ENCODE data around the gene RALGAPA2. TPM values are rescaled to one million over a fixed set of nuclear protein-coding genes. Genes with fewer than 3 reads are reported as not detected.

Gene RALGAPA2
- total RNA-seq, 1 experiment from 2014 or later, result 10.8 TPM

DNA sequence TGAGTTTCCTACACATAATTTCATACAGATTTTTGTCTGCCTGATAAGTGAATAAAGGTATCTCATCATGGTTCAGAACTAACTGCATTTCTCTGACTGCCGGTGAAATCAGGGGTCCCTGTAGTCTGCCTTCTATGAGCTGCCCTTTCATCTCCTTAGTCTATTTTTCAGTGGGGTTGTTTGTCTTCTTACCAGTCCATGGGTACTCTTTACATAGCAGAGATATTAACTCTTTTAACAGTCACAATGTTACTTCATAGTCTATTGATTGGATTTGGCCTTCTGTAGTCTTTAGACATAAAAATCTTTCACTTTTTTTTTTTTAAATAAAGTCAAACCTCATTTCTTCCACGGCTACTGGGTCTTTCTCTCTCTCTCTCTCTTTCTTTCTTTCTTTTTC lies 79.8 kb downstream of the RALGAPA2 start:
- no peaks in the 10 kb centered on the region for H4K20me1 ChIP-seq (ENCODE audit: insufficient read depth)
- ChIA-PET RAD21 (ENCODE audit: low non-redundant PET in 1 of 2, low total read pairs in 2 of 2, uncharacterized antibody in 2 of 2, unreplicated experiment in 2 of 2) (no interaction called here), CTCF (no interaction called here), POLR2A (no interaction called here)
- no peak overlapping the region for H3K9ac ChIP-seq (ENCODE audit: low read length)
- no peak overlapping the region for H2AFZ ChIP-seq (ENCODE audit: low read depth, low read length, poor library complexity, severe bottlenecking)
- no peak overlapping the region for H3K4me2 ChIP-seq (ENCODE audit: low read length)
- no peaks in the 10 kb centered on the region for H3K36me3 ChIP-seq (ENCODE audit: control insufficient read depth in 1 of 2, insufficient read depth in 2 of 2, low read length in 2 of 2)
- no TSS peak for BruUV-seq (replicated peaks)
- no peaks in the 10 kb centered on the region for H3K9me2 ChIP-seq (ENCODE audit: insufficient read depth)
- no peak for TF ChIP-seq SP1 (IDR thresholded peaks at IDR 0.05; ENCODE audit: low read depth)
- no peak for TF ChIP-seq ELF1 (IDR thresholded peaks at IDR 0.05; ENCODE audit: borderline replicate concordance, low read depth)
- TF ChIP-seq RAD21 (IDR thresholded peaks at IDR 0.05; ENCODE audit: low read depth), result no peak
- TF ChIP-seq CEBPB (IDR thresholded peaks at IDR 0.05; ENCODE audit: low read depth), result no peak
- no peak for TF ChIP-seq TCF7L2 (IDR thresholded peaks at IDR 0.05; ENCODE audit: borderline replicate concordance, extremely low read depth, insufficient read depth, insufficient read length)
- TF ChIP-seq FOSL1 (IDR thresholded peaks at IDR 0.05; ENCODE audit: low read depth), result no peak
- TF ChIP-seq EZH2 (IDR thresholded peaks at IDR 0.05), result no peak
- TF ChIP-seq CBX3 (IDR thresholded peaks at IDR 0.05; ENCODE audit: low read depth), result no peak
- no peak for TF ChIP-seq EZH2phosphoT487 (IDR thresholded peaks at IDR 0.05; ENCODE audit: borderline replicate concordance)
- TF ChIP-seq, protein P1, sequence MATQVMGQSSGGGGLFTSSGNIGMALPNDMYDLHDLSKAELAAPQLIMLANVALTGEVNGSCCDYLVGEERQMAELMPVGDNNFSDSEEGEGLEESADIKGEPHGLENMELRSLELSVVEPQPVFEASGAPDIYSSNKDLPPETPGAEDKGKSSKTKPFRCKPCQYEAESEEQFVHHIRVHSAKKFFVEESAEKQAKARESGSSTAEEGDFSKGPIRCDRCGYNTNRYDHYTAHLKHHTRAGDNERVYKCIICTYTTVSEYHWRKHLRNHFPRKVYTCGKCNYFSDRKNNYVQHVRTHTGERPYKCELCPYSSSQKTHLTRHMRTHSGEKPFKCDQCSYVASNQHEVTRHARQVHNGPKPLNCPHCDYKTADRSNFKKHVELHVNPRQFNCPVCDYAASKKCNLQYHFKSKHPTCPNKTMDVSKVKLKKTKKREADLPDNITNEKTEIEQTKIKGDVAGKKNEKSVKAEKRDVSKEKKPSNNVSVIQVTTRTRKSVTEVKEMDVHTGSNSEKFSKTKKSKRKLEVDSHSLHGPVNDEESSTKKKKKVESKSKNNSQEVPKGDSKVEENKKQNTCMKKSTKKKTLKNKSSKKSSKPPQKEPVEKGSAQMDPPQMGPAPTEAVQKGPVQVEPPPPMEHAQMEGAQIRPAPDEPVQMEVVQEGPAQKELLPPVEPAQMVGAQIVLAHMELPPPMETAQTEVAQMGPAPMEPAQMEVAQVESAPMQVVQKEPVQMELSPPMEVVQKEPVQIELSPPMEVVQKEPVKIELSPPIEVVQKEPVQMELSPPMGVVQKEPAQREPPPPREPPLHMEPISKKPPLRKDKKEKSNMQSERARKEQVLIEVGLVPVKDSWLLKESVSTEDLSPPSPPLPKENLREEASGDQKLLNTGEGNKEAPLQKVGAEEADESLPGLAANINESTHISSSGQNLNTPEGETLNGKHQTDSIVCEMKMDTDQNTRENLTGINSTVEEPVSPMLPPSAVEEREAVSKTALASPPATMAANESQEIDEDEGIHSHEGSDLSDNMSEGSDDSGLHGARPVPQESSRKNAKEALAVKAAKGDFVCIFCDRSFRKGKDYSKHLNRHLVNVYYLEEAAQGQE (IDR thresholded peaks at IDR 0.05; ENCODE audit: low read depth), result no peak
- no peak for TF ChIP-seq POLR2A (IDR thresholded peaks at IDR 0.05; ENCODE audit: borderline replicate concordance, extremely low read depth, insufficient read depth, insufficient read length)
- TF ChIP-seq EGR1 (IDR thresholded peaks at IDR 0.05; ENCODE audit: low read depth), result no peak
- TF ChIP-seq JUND (IDR thresholded peaks at IDR 0.05), result no peak
- TF ChIP-seq SIN3A (IDR thresholded peaks at IDR 0.05; ENCODE audit: low read depth), result no peak
- TF ChIP-seq, protein P2, sequence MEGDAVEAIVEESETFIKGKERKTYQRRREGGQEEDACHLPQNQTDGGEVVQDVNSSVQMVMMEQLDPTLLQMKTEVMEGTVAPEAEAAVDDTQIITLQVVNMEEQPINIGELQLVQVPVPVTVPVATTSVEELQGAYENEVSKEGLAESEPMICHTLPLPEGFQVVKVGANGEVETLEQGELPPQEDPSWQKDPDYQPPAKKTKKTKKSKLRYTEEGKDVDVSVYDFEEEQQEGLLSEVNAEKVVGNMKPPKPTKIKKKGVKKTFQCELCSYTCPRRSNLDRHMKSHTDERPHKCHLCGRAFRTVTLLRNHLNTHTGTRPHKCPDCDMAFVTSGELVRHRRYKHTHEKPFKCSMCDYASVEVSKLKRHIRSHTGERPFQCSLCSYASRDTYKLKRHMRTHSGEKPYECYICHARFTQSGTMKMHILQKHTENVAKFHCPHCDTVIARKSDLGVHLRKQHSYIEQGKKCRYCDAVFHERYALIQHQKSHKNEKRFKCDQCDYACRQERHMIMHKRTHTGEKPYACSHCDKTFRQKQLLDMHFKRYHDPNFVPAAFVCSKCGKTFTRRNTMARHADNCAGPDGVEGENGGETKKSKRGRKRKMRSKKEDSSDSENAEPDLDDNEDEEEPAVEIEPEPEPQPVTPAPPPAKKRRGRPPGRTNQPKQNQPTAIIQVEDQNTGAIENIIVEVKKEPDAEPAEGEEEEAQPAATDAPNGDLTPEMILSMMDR (IDR thresholded peaks at IDR 0.05 in 2 of 3, conservative IDR thresholded peaks at IDR 0.05 in 1 of 3; ENCODE audit: borderline replicate concordance in 1 of 3, insufficient read depth in 1 of 3, low read depth in 2 of 3, low read length in 2 of 3), result no peak
- TF ChIP-seq ZNF274 (IDR thresholded peaks at IDR 0.05; ENCODE audit: low read depth, low read length), result no peak
- TF ChIP-seq, protein P3, sequence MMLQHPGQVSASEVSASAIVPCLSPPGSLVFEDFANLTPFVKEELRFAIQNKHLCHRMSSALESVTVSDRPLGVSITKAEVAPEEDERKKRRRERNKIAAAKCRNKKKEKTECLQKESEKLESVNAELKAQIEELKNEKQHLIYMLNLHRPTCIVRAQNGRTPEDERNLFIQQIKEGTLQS (IDR thresholded peaks at IDR 0.05), result no peak
- no peak for TF ChIP-seq ZFX (IDR thresholded peaks at IDR 0.05)
- TF ChIP-seq, protein P4, sequence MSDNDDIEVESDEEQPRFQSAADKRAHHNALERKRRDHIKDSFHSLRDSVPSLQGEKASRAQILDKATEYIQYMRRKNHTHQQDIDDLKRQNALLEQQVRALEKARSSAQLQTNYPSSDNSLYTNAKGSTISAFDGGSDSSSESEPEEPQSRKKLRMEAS (IDR thresholded peaks at IDR 0.05), result no peak
- no peak for TF ChIP-seq POLR2AphosphoS5 (IDR thresholded peaks at IDR 0.05; ENCODE audit: low read depth, low read length)
- H3K4me3 ChIP-seq (replicated peaks in 1 of 2; ENCODE audit: low read depth in 1 of 2, low read length in 2 of 2), result no peak overlapping the region
- intact Hi-C loops (cut with micrococcal nuclease), result no loop called here
- H3K9me3 ChIP-seq (ENCODE audit: control insufficient read depth in 1 of 2, insufficient read depth in 1 of 2, low read depth in 1 of 2, low read length in 2 of 2), result no peaks in the 10 kb centered on the region
- H3K79me2 ChIP-seq (ENCODE audit: insufficient read depth, low read length), result no peaks in the 10 kb centered on the region
- H3K27ac ChIP-seq (ENCODE audit: low read depth, low read length), result no peak overlapping the region
- ATAC-seq, result no peak
- no peaks in the 10 kb centered on the region for H3K4me1 ChIP-seq (ENCODE audit: control insufficient read depth in 1 of 2, insufficient read depth in 2 of 2, low read length in 2 of 2)
- DNase-seq (ENCODE audit: low read depth, low spot score), result no peak
- no peaks in the 10 kb centered on the region for H3K27me3 ChIP-seq (ENCODE audit: insufficient read depth, low read length)

All from HCT116 (cell line).